Stimulated activated CD8-positive, alpha-beta memory T cell treated with anti-CD3 and anti-CD28 coated beads, Interleukin-7, amount 100 ng/mL, for 48 hours (primary cell): Measurements from ENCODE around the gene TIPARP.
"Not testable (repeated sequence)": the region's sequence is repeated elsewhere in the genome, so short reads cannot be mapped to it uniquely, and the experiment has no call there.

Experiments
- DNase-seq, 2 donors: peaks; one replicate each; pipeline ENCODE4 v3.0.0-alpha.2; 2020; ENCODE audit warnings: low read depth in 1 of 2; ENCODE audit errors: extremely low read depth in 1 of 2

Gene TIPARP

GRCh38 chr3:156707588-156707987 is 33.2 kb downstream of the TIPARP start:
- no peak for DNase-seq

GRCh38 chr3:156710429-156710828 is 36.0 kb downstream of the TIPARP start:
- DNase-seq, result no peak

GRCh38 chr3:156711113-156711512 is 36.7 kb downstream of the TIPARP start:
- no peak for DNase-seq

GRCh38 chr3:156711944-156712343 is 37.6 kb downstream of the TIPARP start:
- not testable (repeated sequence) for DNase-seq

- no peak for DNase-seq
Measured at GRCh38 chr3:156716105-156716862, 41.9 kb downstream of the TIPARP start.

- DNase-seq, result no peak
Measured at GRCh38 chr3:156718622-156719306, 44.4 kb downstream of the TIPARP start.

GRCh38 chr3:156720826-156721225 is 46.4 kb downstream of the TIPARP start:
- no peak for DNase-seq

GRCh38 chr3:156721687-156722618 is 47.6 kb downstream of the TIPARP start:
- no peak for DNase-seq

- DNase-seq, result peak in 1 of 2 donors; percentile 7
Measured at GRCh38 chr3:156723182-156723619, 48.8 kb downstream of the TIPARP start.

- no peak for DNase-seq
Measured at GRCh38 chr3:156725682-156726081, 51.3 kb downstream of the TIPARP start.

GRCh38 chr3:156726456-156726855 is 52.1 kb downstream of the TIPARP start:
- no peak for DNase-seq

GRCh38 chr3:156727519-156728205 is 53.3 kb downstream of the TIPARP start:
- no peak for DNase-seq

- no peak for DNase-seq
Measured at GRCh38 chr3:156728267-156728985, 54.0 kb downstream of the TIPARP start.

GRCh38 chr3:156729460-156730179 is 55.2 kb downstream of the TIPARP start:
- no peak for DNase-seq

- no peak for DNase-seq
Measured at GRCh38 chr3:156731813-156732212, 57.4 kb downstream of the TIPARP start.

GRCh38 chr3:156732261-156732660 is 57.9 kb downstream of the TIPARP start:
- no peak for DNase-seq

- no peak for DNase-seq
Measured at GRCh38 chr3:156732715-156733421, 58.5 kb downstream of the TIPARP start.

- not testable (repeated sequence) for DNase-seq
Measured at GRCh38 chr3:156734661-156735060, 60.3 kb downstream of the TIPARP start.

- no peak for DNase-seq
Measured at GRCh38 chr3:156735471-156735870, 61.1 kb downstream of the TIPARP start.
